HEK293T (cell line): Measurements from ENCODE around the gene NACC2.

Experiments
- BHLHE40 ChIP-seq: fragments of 450-650 bp; IDR thresholded peaks from 2 replicates; pipeline ENCODE4 v1.6.1; 2016; ENCODE audit warnings: mild to moderate bottlenecking, moderate library complexity, borderline replicate concordance
- CTBP1 ChIP-seq: fragments of 450-650 bp; IDR thresholded peaks from 2 replicates; pipeline ENCODE4 v1.6.1; 2016; ENCODE audit warnings: borderline replicate concordance
- FOXM1 ChIP-seq: fragments of 450-650 bp; IDR thresholded peaks from 2 replicates; pipeline ENCODE4 v1.6.1; 2017; ENCODE audit warnings: mild to moderate bottlenecking, borderline replicate concordance
- HDGF ChIP-seq: fragments of 450-650 bp; IDR thresholded peaks from 2 replicates; pipeline ENCODE4 v1.6.1; 2017; ENCODE audit warnings: antibody characterized with exemption, borderline replicate concordance
- L3MBTL2 ChIP-seq: fragments of 450-650 bp; conservative IDR thresholded peaks from 2 replicates; pipeline ENCODE4 v1.6.1; 2016; ENCODE audit warnings: mild to moderate bottlenecking
- SP1 ChIP-seq: fragments of 450-650 bp; IDR thresholded peaks from 2 replicates; pipeline ENCODE4 v1.6.1; 2017
- SUZ12 ChIP-seq: fragments of 450-650 bp; IDR thresholded peaks from 2 replicates; pipeline ENCODE4 v1.6.1; 2016; ENCODE audit warnings: mild to moderate bottlenecking
- TARDBP ChIP-seq: fragments of 450-650 bp; IDR thresholded peaks from 2 replicates; pipeline ENCODE4 v1.6.1; 2016
- ZNF384 ChIP-seq: fragments of 450-650 bp; IDR thresholded peaks from 2 replicates; pipeline ENCODE4 v1.6.1; 2016
- TF ChIP-seq, protein P1 (sequence below): fragments of 450-650 bp; IDR thresholded peaks from 2 replicates; pipeline ENCODE4 v1.6.1; 2016

DNA sequence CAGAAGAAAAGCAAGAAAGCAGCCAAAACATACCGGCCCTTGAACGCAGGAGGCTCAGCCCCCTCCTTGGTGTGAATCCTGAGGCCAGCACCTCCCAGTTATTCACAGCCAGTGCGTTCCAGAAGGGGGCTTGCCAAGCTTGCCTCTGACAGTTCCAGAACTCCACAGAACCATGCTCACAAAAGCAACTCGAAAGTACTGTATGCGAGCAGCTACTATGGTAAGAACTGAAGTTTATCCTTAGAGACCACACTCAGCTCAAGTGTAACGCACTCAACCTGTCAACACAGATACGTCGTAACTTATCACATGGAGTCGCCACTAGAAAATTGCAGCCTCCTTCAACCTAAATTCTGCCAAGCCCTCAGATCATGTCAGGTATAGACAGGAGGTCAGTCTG, 135.3 kb downstream of the NACC2 start:
- no peak for TF ChIP-seq FOXM1
- no peak for TF ChIP-seq SP1
- no peak for TF ChIP-seq SUZ12
- TF ChIP-seq, protein P1, sequence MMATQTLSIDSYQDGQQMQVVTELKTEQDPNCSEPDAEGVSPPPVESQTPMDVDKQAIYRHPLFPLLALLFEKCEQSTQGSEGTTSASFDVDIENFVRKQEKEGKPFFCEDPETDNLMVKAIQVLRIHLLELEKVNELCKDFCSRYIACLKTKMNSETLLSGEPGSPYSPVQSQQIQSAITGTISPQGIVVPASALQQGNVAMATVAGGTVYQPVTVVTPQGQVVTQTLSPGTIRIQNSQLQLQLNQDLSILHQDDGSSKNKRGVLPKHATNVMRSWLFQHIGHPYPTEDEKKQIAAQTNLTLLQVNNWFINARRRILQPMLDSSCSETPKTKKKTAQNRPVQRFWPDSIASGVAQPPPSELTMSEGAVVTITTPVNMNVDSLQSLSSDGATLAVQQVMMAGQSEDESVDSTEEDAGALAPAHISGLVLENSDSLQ, result peak; percentile 26; the same call in 1 of the 2 replicates
- no peak for TF ChIP-seq BHLHE40
- TF ChIP-seq L3MBTL2, result no peak
- no peak for TF ChIP-seq HDGF
- no peak for TF ChIP-seq TARDBP
- no peak for TF ChIP-seq ZNF384
- TF ChIP-seq CTBP1, result no peak
